ENCODE results near the gene MNAT1.

The MNAT1 gene

GRCh38 chr14:61019537-61019936 is 285.0 kb downstream of the MNAT1 start:
- no peak overlapping the region for H3K4me3 ChIP-seq (ENCODE audit: low read length)
- TF ChIP-seq, protein P1, sequence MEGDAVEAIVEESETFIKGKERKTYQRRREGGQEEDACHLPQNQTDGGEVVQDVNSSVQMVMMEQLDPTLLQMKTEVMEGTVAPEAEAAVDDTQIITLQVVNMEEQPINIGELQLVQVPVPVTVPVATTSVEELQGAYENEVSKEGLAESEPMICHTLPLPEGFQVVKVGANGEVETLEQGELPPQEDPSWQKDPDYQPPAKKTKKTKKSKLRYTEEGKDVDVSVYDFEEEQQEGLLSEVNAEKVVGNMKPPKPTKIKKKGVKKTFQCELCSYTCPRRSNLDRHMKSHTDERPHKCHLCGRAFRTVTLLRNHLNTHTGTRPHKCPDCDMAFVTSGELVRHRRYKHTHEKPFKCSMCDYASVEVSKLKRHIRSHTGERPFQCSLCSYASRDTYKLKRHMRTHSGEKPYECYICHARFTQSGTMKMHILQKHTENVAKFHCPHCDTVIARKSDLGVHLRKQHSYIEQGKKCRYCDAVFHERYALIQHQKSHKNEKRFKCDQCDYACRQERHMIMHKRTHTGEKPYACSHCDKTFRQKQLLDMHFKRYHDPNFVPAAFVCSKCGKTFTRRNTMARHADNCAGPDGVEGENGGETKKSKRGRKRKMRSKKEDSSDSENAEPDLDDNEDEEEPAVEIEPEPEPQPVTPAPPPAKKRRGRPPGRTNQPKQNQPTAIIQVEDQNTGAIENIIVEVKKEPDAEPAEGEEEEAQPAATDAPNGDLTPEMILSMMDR (conservative IDR thresholded peaks at IDR 0.05; ENCODE audit: low read depth, low read length) = no peak
- DNase-seq (ENCODE audit: low read depth) = no peak

All from retinal pigment epithelial cell (primary cell).